H1 (cell line): ENCODE measurements around the gene PTPRR. TPM values are rescaled to one million over a fixed set of nuclear protein-coding genes. Genes with fewer than 3 reads are reported as not detected.

Source experiments
- SIN3A ChIP-seq, 2 experiments: IDR thresholded peaks in 1 of 2; conservative IDR thresholded peaks in 1 of 2; 2 replicates each; pipeline ENCODE4 v1.6.1; 2011 to 2012; ENCODE audit warnings: low read length in 2 of 2, improper control_type of control experiment in 1 of 2, low read depth in 1 of 2, mild to moderate bottlenecking in 1 of 2
- TBP ChIP-seq: IDR thresholded peaks from 2 replicates; pipeline ENCODE4 v1.6.1; 2011; ENCODE audit warnings: low read depth, low read length, improper control_type of control experiment
- polyA plus RNA-seq, 7 experiments: library from polyadenylated mRNA; depleted of rRNA in 3 of 7; stranded (reverse) in 5 of 7; unstranded in 2 of 7; fragments of >200 nt in 5 of 7; fragments of 200-250 nt in 2 of 7; gene quantifications; 1 replicate in 5 of 7; 2 replicates in 1 of 7; 4 replicates in 1 of 7; pipeline versions ENCODE4 v1.2.1 to v1.2.3, GENCODE V29; 2011 to 2013; ENCODE audit warnings: missing spikeins in 2 of 7, mixed read lengths in 2 of 7
- total RNA-seq: library from RNA; stranded (reverse); fragmentation: NEBNext Ultra II Directional; extraction: Animal tissue kit (Norgen Biotek cat#: 25700); gene quantifications from 2 replicates; pipeline ENCODE4 v1.2.1, GENCODE V29; 2021
- TF ChIP-seq, protein P1 (sequence below): IDR thresholded peaks from 2 replicates; pipeline ENCODE4 v1.6.1; 2011; ENCODE audit warnings: low read depth, mild to moderate bottlenecking, low read length; ENCODE audit not compliant: insufficient read depth

Gene PTPRR
- total and polyA plus RNA-seq, 2 of the 8 experiments (the other 6 are each of a cell fraction or from before 2014, with no cell fraction given) = 0.07 to 0.35 TPM

DNA sequence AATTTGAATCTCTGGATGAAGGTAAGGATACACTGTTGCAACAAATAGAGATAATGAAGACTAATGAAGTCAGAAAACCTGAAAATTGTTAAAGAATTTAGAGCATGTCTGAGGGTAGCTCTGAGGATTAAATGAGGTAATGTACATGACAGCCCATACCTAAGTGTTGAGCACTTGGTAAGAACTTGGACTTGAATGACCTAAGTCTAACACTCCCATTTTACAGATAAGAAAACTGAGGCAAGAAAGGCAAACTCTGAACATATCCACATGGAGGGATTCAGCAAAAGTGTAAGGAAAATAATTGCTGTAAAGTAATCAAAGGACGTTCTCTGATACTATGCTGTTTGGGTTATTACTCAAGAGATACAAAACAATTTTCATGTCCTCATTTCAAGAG is 312.4 kb downstream of the PTPRR start (continued):
- TF ChIP-seq, protein P1, sequence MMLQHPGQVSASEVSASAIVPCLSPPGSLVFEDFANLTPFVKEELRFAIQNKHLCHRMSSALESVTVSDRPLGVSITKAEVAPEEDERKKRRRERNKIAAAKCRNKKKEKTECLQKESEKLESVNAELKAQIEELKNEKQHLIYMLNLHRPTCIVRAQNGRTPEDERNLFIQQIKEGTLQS = no peak
- no peak for TF ChIP-seq SIN3A (conservative IDR thresholded peaks at IDR 0.05 in 1 of 2, IDR thresholded peaks at IDR 0.05 in 1 of 2; ENCODE audit: low read depth in 1 of 2, low read length in 2 of 2)
- TF ChIP-seq TBP = no peak
